Smooth muscle cell (in vitro differentiated cells): ENCODE data around the gene ANAPC4. TPM values are rescaled to one million over a fixed set of nuclear protein-coding genes. Genes with fewer than 3 reads are reported as not detected.
"Not testable (repeated sequence)": the region's sequence is repeated elsewhere in the genome, so short reads cannot be mapped to it uniquely, and the experiment has no call there.

ENCODE experiments used
- DNase-seq: peaks from one replicate; lab custom pipeline; 2025; ENCODE audit not compliant: unreplicated experiment; lab: John Stamatoyannopoulos, UW
- H2AFZ ChIP-seq: fragments of 200-600 bp; sonication (generic); 2 replicates; pipeline ENCODE4 v1.6.0; 2016; ENCODE audit warnings: antibody characterized with exemption, low read depth, mild to moderate bottlenecking
- H3F3A ChIP-seq: fragments of 200-600 bp; sonication (generic); 2 replicates; pipeline ENCODE4 v1.6.0; 2017; ENCODE audit warnings: antibody characterized with exemption, low read depth
- H3K27ac ChIP-seq: fragments of 200-600 bp; sonication (generic); 2 replicates; pipeline ENCODE4 v1.5.1; 2016; ENCODE audit warnings: low read depth, mild to moderate bottlenecking
- H3K27me3 ChIP-seq: fragments of 200-600 bp; sonication (generic); 2 replicates; pipeline ENCODE4 v1.6.1; 2016; ENCODE audit warnings: low read depth, mild to moderate bottlenecking
- H3K36me3 ChIP-seq: fragments of 200-600 bp; sonication (generic); 2 replicates; pipeline ENCODE4 v1.5.1; 2016; ENCODE audit warnings: low read depth
- H3K4me1 ChIP-seq: fragments of 200-600 bp; sonication (generic); 2 replicates; pipeline ENCODE4 v1.5.1; 2016; ENCODE audit warnings: low read depth
- H3K4me2 ChIP-seq: fragments of 200-600 bp; sonication (generic); 2 replicates; pipeline ENCODE4 v1.6.0; 2016; ENCODE audit warnings: mild to moderate bottlenecking
- H3K4me3 ChIP-seq: fragments of 200-600 bp; sonication (generic); 2 replicates; pipeline ENCODE4 v1.5.1; 2016; ENCODE audit warnings: mild to moderate bottlenecking
- H3K79me2 ChIP-seq: fragments of 200-600 bp; sonication (generic); 2 replicates; pipeline ENCODE4 v1.6.0; 2016; ENCODE audit warnings: low read depth, mild to moderate bottlenecking
- H3K9ac ChIP-seq: fragments of 200-600 bp; sonication (generic); 2 replicates; pipeline ENCODE4 v1.6.0; 2016; ENCODE audit warnings: low read depth
- H3K9me3 ChIP-seq: fragments of 200-600 bp; sonication (generic); replicated peaks from 2 replicates; pipeline ENCODE4 v1.5.1; 2016; ENCODE audit warnings: low read depth
- H4K20me1 ChIP-seq: fragments of 200-600 bp; sonication (generic); 2 replicates; pipeline ENCODE4 v1.6.0; 2016; ENCODE audit warnings: low read depth
- CTCF ChIP-seq: fragments of 200-600 bp; sonication (generic); IDR thresholded peaks from 2 replicates; pipeline ENCODE4 v1.5.1; 2017; ENCODE audit warnings: borderline replicate concordance, mild to moderate bottlenecking, antibody characterized with exemption; ENCODE audit not compliant: insufficient read depth, poor library complexity, severe bottlenecking
- WGBS: methylation state at CpG from one replicate; pipeline ENCODE4 v1.1.7; 2016; ENCODE audit warnings: low lambda C conversion rate; 5-methylcytosine and 5-hydroxymethylcytosine counted together
- polyA plus RNA-seq: library from polyadenylated mRNA; unstranded; fragments of >200 nt; fragmentation: Nextera tagmentation; extraction: Ambion mirVana; gene quantifications from 2 replicates; pipeline ENCODE4 v1.2.1, GENCODE V29; 2016
- total RNA-seq: library from RNA; depleted of rRNA; stranded (reverse); fragments of >200 nt; gene quantifications from 2 replicates; pipeline ENCODE4 v1.2.3, GENCODE V29; 2014

ANAPC4 gene
- total and polyA plus RNA-seq, 2 experiments from 2014 or later = 12.4 to 26.0 TPM

DNA sequence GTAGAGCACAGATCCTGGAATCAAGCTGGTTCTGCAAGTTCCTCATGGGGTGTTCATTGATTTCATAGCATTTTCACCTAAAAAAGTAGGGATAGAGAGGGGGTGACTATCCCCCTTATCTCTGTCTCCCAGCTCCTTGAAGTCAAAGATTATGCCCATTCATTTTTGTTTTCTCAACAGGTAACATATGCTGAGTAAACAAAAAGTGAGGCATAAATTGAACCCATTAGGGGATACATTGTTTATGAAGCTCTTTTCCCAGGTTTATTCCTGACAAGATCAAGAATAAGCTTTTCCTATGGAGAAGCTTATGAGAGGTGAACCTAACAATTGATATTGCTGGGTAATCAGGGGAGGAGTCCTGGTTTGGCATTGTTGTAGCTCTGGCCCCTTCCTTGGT lies 9.2 kb upstream of the ANAPC4 start:
- Histone ChIP-seq H3K9ac (peak overlapping the region; percentile 9), H2AFZ (no peak overlapping the region), H3K27me3 (no peaks in the 10 kb centered on the region), H3K4me1 (peaks cover 7% of the 10 kb centered on the region), H4K20me1 (no peaks in the 10 kb centered on the region), H3K4me3 (no peak overlapping the region), H3F3A (peaks cover 14% of the 10 kb centered on the region), H3K79me2 (no peaks in the 10 kb centered on the region), H3K36me3 (no peaks in the 10 kb centered on the region), H3K4me2 (peak overlapping the region; percentile 43), H3K9me3 (no peaks in the 10 kb centered on the region), H3K27ac (peak overlapping the region; percentile 52)
- no peak for DNase-seq
- TF ChIP-seq CTCF = no peak

GRCh38 chr4:25368315-25368714 lies 8.7 kb upstream of the ANAPC4 start:
- Histone ChIP-seq H3K4me2 (peak overlapping the region; percentile 43), H3F3A (peaks cover 14% of the 10 kb centered on the region), H4K20me1 (no peaks in the 10 kb centered on the region)

DNA sequence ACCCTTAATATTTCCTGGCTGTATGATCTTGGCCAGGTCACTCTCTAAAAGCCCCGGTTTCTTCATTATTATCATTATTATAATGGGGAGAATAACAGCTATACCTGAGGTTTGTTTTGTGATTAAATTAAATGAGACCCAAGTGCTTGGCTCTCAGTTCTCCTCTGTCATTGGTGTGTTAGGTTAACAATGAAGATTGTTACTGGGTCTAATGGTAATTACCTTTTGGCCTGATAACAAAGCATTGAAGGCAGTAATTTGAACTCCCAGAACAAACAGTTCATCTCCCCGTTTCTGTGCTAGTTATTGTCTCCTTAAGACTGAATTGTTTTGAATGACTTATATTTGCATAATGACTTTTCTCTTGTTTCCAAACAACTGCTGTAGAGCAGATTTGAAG lies 6.8 kb upstream of the ANAPC4 start:
- no peak overlapping the region for H3K4me2 ChIP-seq
- no peaks in the 10 kb centered on the region for H3K79me2 ChIP-seq
- peaks cover 7% of the 10 kb centered on the region for H3K4me1 ChIP-seq
- H3K27me3 ChIP-seq = no peaks in the 10 kb centered on the region
- H2AFZ ChIP-seq = no peak overlapping the region
- H4K20me1 ChIP-seq = no peaks in the 10 kb centered on the region
- no peak overlapping the region for H3K4me3 ChIP-seq
- 77% methylated on average over 2 of the region's 2 CpGs for WGBS
- H3K36me3 ChIP-seq = no peaks in the 10 kb centered on the region
- no peak for DNase-seq
- no peak overlapping the region for H3K27ac ChIP-seq
- H3K9me3 ChIP-seq = no peaks in the 10 kb centered on the region
- TF ChIP-seq CTCF = no peak
- H3F3A ChIP-seq = peaks cover 19% of the 10 kb centered on the region
- H3K9ac ChIP-seq = no peak overlapping the region

More at GRCh38 chr4:25368315-25368714, 8.7 kb upstream of the ANAPC4 start:
- Histone ChIP-seq H3K79me2 (no peaks in the 10 kb centered on the region), H2AFZ (no peak overlapping the region), H3K4me3 (no peak overlapping the region), H3K4me1 (peaks cover 7% of the 10 kb centered on the region), H3K9me3 (no peaks in the 10 kb centered on the region), H3K27me3 (no peaks in the 10 kb centered on the region), H3K27ac (peak overlapping the region; percentile 52), H3K36me3 (no peaks in the 10 kb centered on the region), H3K9ac (peak overlapping the region; percentile 9)
- DNase-seq = no peak
- no peak for TF ChIP-seq CTCF
- WGBS = 30% methylated on average over 6 of the region's 6 CpGs

GRCh38 chr4:25372549-25372948 lies 4.5 kb upstream of the ANAPC4 start:
- H3K27me3 ChIP-seq, H2AFZ ChIP-seq, H3K9me3 ChIP-seq, DNase-seq, H3K79me2 ChIP-seq, H3K4me1 ChIP-seq, H3K9ac ChIP-seq, H3K36me3 ChIP-seq, H3K4me3 ChIP-seq, H3K27ac ChIP-seq, H4K20me1 ChIP-seq, H3K4me2 ChIP-seq: not testable (repeated sequence)
- H3F3A ChIP-seq = peaks cover 19% of the 10 kb centered on the region
- 82% methylated on average over 9 of the region's 9 CpGs for WGBS
